Measurements from ENCODE around the gene PCDHAC1.

DNA sequence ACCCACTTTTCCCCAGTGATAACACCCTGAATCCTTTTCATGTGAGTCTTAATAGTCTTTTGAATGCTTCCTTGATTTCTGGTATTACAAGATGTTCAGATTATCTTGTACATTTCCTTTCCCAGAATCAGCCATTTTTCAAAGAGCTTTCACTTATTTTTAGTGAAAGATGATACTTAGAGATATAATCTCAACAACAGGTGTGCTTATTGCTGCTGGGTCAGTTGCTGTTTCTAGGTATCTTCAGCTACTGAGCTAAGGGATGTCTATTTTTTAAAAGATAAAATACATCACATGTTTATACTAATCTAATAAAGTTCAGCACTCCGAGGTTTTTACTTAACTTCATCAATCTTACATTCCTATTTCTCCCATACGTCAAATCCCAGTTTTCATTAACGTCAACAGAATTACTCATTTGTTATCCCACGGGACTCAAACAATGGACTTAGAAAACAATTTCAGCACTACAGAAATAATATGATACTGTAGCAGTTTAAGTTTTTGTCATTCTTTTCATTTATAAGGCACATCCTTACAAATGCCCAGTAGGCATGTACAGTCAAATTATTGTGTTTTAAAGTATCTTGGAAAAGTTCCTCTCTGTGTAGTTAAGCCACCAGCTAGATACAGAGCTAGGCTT lies 9.0 kb downstream of the PCDHAC1 start:
- TF ChIP-seq EP300 (IDR thresholded peaks at IDR 0.05) (no peak), CTCF (IDR thresholded peaks at IDR 0.05) (no peak)
